OCI-LY1 (cell line): Measurements from ENCODE around the gene CD276.

Experiments
- EZH2 ChIP-seq: fragments of 200-600 bp; sonication (generic), shearing (Covaris generic); IDR thresholded peaks from 2 replicates; pipeline ENCODE4 v1.8.0; 2017; ENCODE audit warnings: borderline replicate concordance, mixed run types, mild to moderate bottlenecking, antibody characterized with exemption, low read length, moderate library complexity, mixed read lengths
- TF ChIP-seq, protein P1 (sequence below): fragments of 200-600 bp; sonication (generic), shearing (Covaris generic); IDR thresholded peaks from 2 replicates; pipeline ENCODE4 v1.5.1; 2017; ENCODE audit warnings: mild to moderate bottlenecking, antibody characterized with exemption, low read length, moderate library complexity, mixed read lengths

DNA sequence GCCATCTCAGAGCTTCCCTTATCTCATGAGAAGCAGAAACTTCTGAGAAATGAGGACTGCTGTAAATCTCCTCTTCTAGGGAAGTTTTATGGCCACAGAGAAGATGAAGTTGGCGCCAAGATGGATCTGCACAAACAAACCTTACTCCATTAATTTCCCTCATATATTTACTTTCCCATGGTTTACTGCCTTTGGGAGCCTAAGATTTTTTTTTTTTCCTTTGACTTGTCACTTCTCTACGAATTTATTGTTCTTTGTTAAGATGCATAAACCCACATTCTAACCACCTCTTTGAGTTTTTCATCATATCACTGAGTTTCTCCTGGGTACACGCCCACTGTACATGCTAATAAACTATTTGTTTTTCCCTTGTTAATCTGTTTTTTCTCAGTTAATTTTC is 29.5 kb upstream of the CD276 start:
- TF ChIP-seq, protein P1, sequence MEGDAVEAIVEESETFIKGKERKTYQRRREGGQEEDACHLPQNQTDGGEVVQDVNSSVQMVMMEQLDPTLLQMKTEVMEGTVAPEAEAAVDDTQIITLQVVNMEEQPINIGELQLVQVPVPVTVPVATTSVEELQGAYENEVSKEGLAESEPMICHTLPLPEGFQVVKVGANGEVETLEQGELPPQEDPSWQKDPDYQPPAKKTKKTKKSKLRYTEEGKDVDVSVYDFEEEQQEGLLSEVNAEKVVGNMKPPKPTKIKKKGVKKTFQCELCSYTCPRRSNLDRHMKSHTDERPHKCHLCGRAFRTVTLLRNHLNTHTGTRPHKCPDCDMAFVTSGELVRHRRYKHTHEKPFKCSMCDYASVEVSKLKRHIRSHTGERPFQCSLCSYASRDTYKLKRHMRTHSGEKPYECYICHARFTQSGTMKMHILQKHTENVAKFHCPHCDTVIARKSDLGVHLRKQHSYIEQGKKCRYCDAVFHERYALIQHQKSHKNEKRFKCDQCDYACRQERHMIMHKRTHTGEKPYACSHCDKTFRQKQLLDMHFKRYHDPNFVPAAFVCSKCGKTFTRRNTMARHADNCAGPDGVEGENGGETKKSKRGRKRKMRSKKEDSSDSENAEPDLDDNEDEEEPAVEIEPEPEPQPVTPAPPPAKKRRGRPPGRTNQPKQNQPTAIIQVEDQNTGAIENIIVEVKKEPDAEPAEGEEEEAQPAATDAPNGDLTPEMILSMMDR: no peak
- no peak for TF ChIP-seq EZH2
